NK-92 (cell line): Measurements from ENCODE around the gene TOX3.

ENCODE experiments used
- DNase-seq: peaks from one replicate; lab custom pipeline; 2025; ENCODE audit not compliant: unreplicated experiment; lab: John Stamatoyannopoulos, UW

The TOX3 gene

GRCh38 chr16:52405441-52405840, 141.5 kb downstream of the TOX3 start:
- no peak for DNase-seq

- DNase-seq = no peak
Measured at GRCh38 chr16:52404546-52404945, 142.4 kb downstream of the TOX3 start.

GRCh38 chr16:52399116-52399515, 147.8 kb downstream of the TOX3 start:
- DNase-seq = no peak

GRCh38 chr16:52398491-52398960, 148.4 kb downstream of the TOX3 start:
- DNase-seq = no peak

DNA sequence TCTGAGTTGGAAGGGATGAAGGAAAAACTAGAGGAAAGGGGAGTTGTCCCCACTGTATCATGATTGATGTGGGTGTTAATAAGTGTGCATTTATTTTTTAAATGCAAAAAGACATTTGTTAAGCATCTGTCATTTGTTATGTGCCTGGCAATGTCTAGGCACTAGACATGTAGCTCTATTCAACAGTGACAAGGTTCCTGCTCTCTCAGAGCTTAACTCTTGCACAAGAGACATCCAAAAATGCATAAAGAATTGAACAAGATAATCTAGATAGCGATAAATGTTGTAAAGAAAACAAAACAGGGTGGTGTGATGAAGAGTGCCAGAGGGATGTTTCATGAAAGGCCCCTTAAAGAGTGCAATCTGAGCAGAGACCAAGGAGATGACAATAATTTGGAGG, 148.9 kb downstream of the TOX3 start:
- no peak for DNase-seq

GRCh38 chr16:52393448-52393847, 153.5 kb downstream of the TOX3 start:
- DNase-seq = no peak

- no peak for DNase-seq
Measured at GRCh38 chr16:52389045-52389444, 157.9 kb downstream of the TOX3 start.
